T-cell (primary cell): ENCODE results near the gene CRYBG2. TPM values are rescaled to one million over a fixed set of nuclear protein-coding genes. Genes with fewer than 3 reads are reported as not detected.

Experiments
- ATAC-seq, 4 experiments: fragments of 200-7000 bp in 3 of 4; fragments of 150-1000 bp in 1 of 4; cut with Tn5 transposase; replicated peaks in 1 of 4; 1 replicate in 3 of 4; 2 replicates in 1 of 4; pipeline ENCODE4 v1.10.0; 2021; ENCODE audit warnings: moderate library complexity in 3 of 4, mild to moderate bottlenecking in 2 of 4, moderate number of reproducible peaks in 1 of 4
- CTCF ChIA-PET, 2 donors: fragments of 300-600 bp; sonication (Branson Sonifier 250); formaldehyde crosslinking; loops; one replicate each; lab custom pipeline; 2022; ENCODE audit warnings: antibody characterized with exemption in 2 of 2; lab: Charles Lee
- POLR2A ChIA-PET, 2 donors: fragments of 300-600 bp; sonication (Branson Sonifier 250); formaldehyde crosslinking; loops; one replicate each; lab custom pipeline; 2022; ENCODE audit warnings: antibody characterized with exemption in 2 of 2; lab: Charles Lee
- DNase-seq, 35 experiments: peaks; one replicate each; pipeline versions ENCODE4 v3.0.0 to v3.0.0-alpha.2; 2013 to 2023
- H3K27ac ChIP-seq: one replicate; pipeline ENCODE4 v1.5.1; 2013; ENCODE audit warnings: low read length
- H3K27me3 ChIP-seq, 2 experiments: replicated peaks in 1 of 2; 1 replicate in 1 of 2; 2 replicates in 1 of 2; pipeline versions ENCODE4 v1.6.1 to v1.7.0; 2013; ENCODE audit warnings: low read length in 1 of 2, mixed read lengths in 1 of 2; ENCODE audit not compliant: control insufficient read depth in 2 of 2, insufficient read depth in 2 of 2; ENCODE audit errors: extremely low read depth in 1 of 2
- H3K36me3 ChIP-seq, 2 donors: 1 replicate in 1 of 2; 2 replicates in 1 of 2; pipeline versions ENCODE4 v1.6.1 to v1.7.0; 2013; ENCODE audit warnings: low read length in 1 of 2; ENCODE audit not compliant: control insufficient read depth in 2 of 2, insufficient read depth in 1 of 2; ENCODE audit errors: extremely low read depth in 1 of 2
- H3K4me1 ChIP-seq, 2 experiments: 1 replicate in 1 of 2; 2 replicates in 1 of 2; pipeline versions ENCODE4 v1.6.1 to v1.7.0; 2013; ENCODE audit warnings: low read length in 2 of 2, mixed read lengths in 1 of 2; ENCODE audit not compliant: insufficient read depth in 2 of 2, control insufficient read depth in 1 of 2; ENCODE audit errors: extremely low read depth in 1 of 2
- H3K4me3 ChIP-seq, 2 donors: 1 replicate in 1 of 2; 2 replicates in 1 of 2; pipeline versions ENCODE4 v1.5.1 to v1.7.0; 2013; ENCODE audit warnings: mild to moderate bottlenecking in 2 of 2, low read length in 1 of 2, moderate library complexity in 1 of 2; ENCODE audit not compliant: control insufficient read depth in 1 of 2; ENCODE audit errors: extremely low read depth in 1 of 2
- H3K9me3 ChIP-seq: 2 replicates; pipeline ENCODE4 v1.7.0; 2013
- H3K27ac Mint-ChIP-seq, 2 donors: one replicate each; pipeline ENCODE4 v1.8.0; 2020 to 2021; ENCODE audit warnings: mild to moderate bottlenecking in 2 of 2, mixed read lengths in 2 of 2
- H3K27me3 Mint-ChIP-seq, 2 donors: one replicate each; pipeline ENCODE4 v1.8.0; 2021 to 2022; ENCODE audit warnings: mixed read lengths in 2 of 2
- H3K36me3 Mint-ChIP-seq: one replicate; pipeline ENCODE4 v1.8.0; 2021; ENCODE audit warnings: mixed read lengths
- H3K4me1 Mint-ChIP-seq, 3 donors: one replicate each; pipeline ENCODE4 v1.8.0; 2020 to 2022; ENCODE audit warnings: mixed read lengths in 3 of 3, mild to moderate bottlenecking in 1 of 3
- H3K4me3 Mint-ChIP-seq, 3 donors: one replicate each; pipeline ENCODE4 v1.8.0; 2020 to 2022; ENCODE audit warnings: mild to moderate bottlenecking in 3 of 3, mixed read lengths in 3 of 3, moderate library complexity in 3 of 3
- H3K9me3 Mint-ChIP-seq, 3 donors: one replicate each; pipeline ENCODE4 v1.8.0; 2020 to 2022; ENCODE audit warnings: mixed read lengths in 3 of 3
- WGBS: methylation state at CpG from one replicate; pipeline ENCODE4 v1.1.5; 2013; ENCODE audit warnings: missing lambda C conversion rate; ENCODE audit not compliant: insufficient coverage; 5-methylcytosine and 5-hydroxymethylcytosine counted together
- total RNA-seq, 35 experiments: library from RNA in 6 of 35; stranded (reverse) in 6 of 35; fragments of 120-200 nt in 1 of 35; gene quantifications; one replicate each; pipeline versions ENCODE4 v1.2.1 to v1.2.4 and lab custom pipeline; 2013 to 2026

Gene CRYBG2
- total RNA-seq, 5 donors from 2014 or later (not counting 1 experiment from before 2014, with no cell fraction given), result 3.0 to 7.3 (median 5.1) TPM

GRCh38 chr1:26322042-26322331 lies 31.9 kb downstream of the CRYBG2 start:
- CTCF ChIA-PET, result interaction anchor here (0.5 to 2.9 kb wide), 27 partner anchors 14 to 493 kb away, joined by 3 to 23 read pairs (median 5); partner anchors contain the start of genes CEP85 (in 2 of the 2), SH3BGRL3 (in 2 of the 2) and ZNF593 (in 1 of the 2)
- POLR2A ChIA-PET, result interaction anchor here in 1 of 2 donors (0.6 kb wide), 1 partner anchor 14 kb away, joined by 4 read pairs; no protein-coding TSS in a partner anchor
- peaks cover 40% of the 10 kb centered on the region for H3K36me3 Mint-ChIP-seq
- 84% methylated on average over 6 of the region's 10 CpGs for WGBS
- H3K4me1 ChIP-seq, result peaks cover 21 to 46% of the 10 kb centered on the region in 2 experiments
- no peak for ATAC-seq
- no peak overlapping the region for H3K4me3 ChIP-seq
- no peaks in the 10 kb centered on the region for H3K27me3 ChIP-seq
- no peak for DNase-seq
- no peaks in the 10 kb centered on the region for H3K27me3 Mint-ChIP-seq
- peak overlapping the region; percentile 2 for H3K27ac ChIP-seq
- H3K36me3 ChIP-seq, result peaks cover 9 to 46% of the 10 kb centered on the region in 2 donors
- no peaks in the 10 kb centered on the region for H3K9me3 ChIP-seq
- no peaks in the 10 kb centered on the region for H3K9me3 Mint-ChIP-seq
- H3K27ac Mint-ChIP-seq, result peak overlapping the region in 1 of 2 donors; percentile 95
- H3K4me1 Mint-ChIP-seq, result peaks cover 43 to 56% (median 53%) of the 10 kb centered on the region in 3 donors
- H3K4me3 Mint-ChIP-seq, result peak overlapping the region in 1 of 3 donors; percentile 99

DNA sequence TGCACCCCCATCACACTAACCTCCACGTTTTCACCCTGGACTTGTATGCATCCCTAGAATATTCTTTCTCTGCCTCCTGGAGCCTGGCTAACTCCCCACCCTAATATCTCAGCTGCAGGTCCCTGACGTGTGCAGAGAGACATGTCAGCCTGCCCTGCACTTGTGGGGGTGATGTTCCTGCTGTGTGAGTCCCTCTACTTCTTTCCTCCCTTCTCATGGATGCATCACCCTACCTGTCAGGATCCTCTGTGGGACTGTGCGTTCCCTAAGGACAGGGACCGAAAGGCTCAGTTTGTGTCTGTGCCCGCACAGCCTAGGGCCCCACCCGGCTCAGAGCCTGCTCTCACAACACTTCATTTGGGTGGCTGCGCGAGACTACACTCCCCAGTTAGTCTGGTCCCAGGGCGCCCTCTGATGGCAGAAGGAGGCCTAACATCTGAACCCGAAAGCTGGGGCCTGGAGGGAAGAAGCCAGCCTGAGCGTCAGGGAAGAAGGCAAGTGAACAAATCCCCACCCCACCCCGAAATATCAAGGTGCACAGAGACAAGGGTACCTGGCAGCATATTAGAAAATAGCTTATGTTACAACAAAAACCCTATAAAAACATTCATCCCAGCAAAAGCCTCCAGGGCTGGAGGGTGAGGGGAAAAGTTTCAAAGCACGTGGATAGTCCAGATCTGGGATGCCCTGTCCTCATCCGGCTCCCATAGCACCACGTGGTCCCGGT lies 32.5 kb downstream of the CRYBG2 start:
- H3K9me3 ChIP-seq, result no peaks in the 10 kb centered on the region
- Mint-ChIP-seq H3K27ac (peak overlapping the region; percentile 95 to 99), H3K4me1 (peaks cover 48 to 60% (median 58%) of the 10 kb centered on the region in 3 donors), H3K9me3 (no peaks in the 10 kb centered on the region), H3K36me3 (peaks cover 40% of the 10 kb centered on the region), H3K4me3 (peak overlapping the region; percentile 88 to 99 (median 99)), H3K27me3 (no peaks in the 10 kb centered on the region)
- ATAC-seq (peak; percentile 66 to 78 (median 75)), DNase-seq (peak; percentile 81 to 98 (median 93))
- 0% methylated on average over 6 of the region's 16 CpGs for WGBS
- peak overlapping the region; percentile 44 for H3K27ac ChIP-seq
- H3K4me3 ChIP-seq, result peak overlapping the region; percentile 41 to 89
- H3K27me3 ChIP-seq, result no peaks in the 10 kb centered on the region
- peaks cover 26 to 51% of the 10 kb centered on the region in 2 experiments for H3K4me1 ChIP-seq
- H3K36me3 ChIP-seq, result peaks cover 9 to 46% of the 10 kb centered on the region in 2 donors
- POLR2A ChIA-PET, result interaction anchor here in 1 of 2 donors (0.6 kb wide), 1 partner anchor 218 kb away, joined by 8 read pairs; no protein-coding TSS in a partner anchor
- CTCF ChIA-PET, result interaction anchor here (0.6 to 2.9 kb wide), 29 partner anchors 13 to 193 kb away, joined by 3 to 23 read pairs (median 5); partner anchors contain the start of genes CEP85 (in 2 of the 2), SH3BGRL3 (in 2 of the 2) and ZNF593 (in 1 of the 2)

GRCh38 chr1:26320896-26321295 lies 33.0 kb downstream of the CRYBG2 start:
- H3K36me3 Mint-ChIP-seq, result peaks cover 40% of the 10 kb centered on the region
- H3K9me3 ChIP-seq, result no peaks in the 10 kb centered on the region
- CTCF ChIA-PET, result interaction anchor here (0.6 to 2.9 kb wide), 15 partner anchors 32 to 96 kb away, joined by 3 to 23 read pairs (median 7); partner anchors contain the start of genes SH3BGRL3 (in 2 of the 2) and CEP85 (in 1 of the 2)
- no peaks in the 10 kb centered on the region for H3K9me3 Mint-ChIP-seq
- ATAC-seq (peak in 3 of 4 experiments; percentile 5 to 17 (median 7)), DNase-seq (peak in 2 of 35 experiments; percentile 13 to 27)
- peak overlapping the region; percentile 44 for H3K27ac ChIP-seq
- H3K4me3 ChIP-seq, result peak overlapping the region; percentile 41 to 89
- peak overlapping the region; percentile 95 to 99 for H3K27ac Mint-ChIP-seq
- peak overlapping the region; percentile 88 to 99 (median 99) for H3K4me3 Mint-ChIP-seq
- 0% methylated on average over 1 of the region's 2 CpGs for WGBS
- H3K27me3 Mint-ChIP-seq, result no peaks in the 10 kb centered on the region
- peaks cover 9 to 46% of the 10 kb centered on the region in 2 donors for H3K36me3 ChIP-seq
- no peaks in the 10 kb centered on the region for H3K27me3 ChIP-seq
- peaks cover 31 to 57% of the 10 kb centered on the region in 2 experiments for H3K4me1 ChIP-seq
- POLR2A ChIA-PET, result interaction anchor here in 1 of 2 donors (0.6 kb wide), 1 partner anchor 218 kb away, joined by 8 read pairs; no protein-coding TSS in a partner anchor
- H3K4me1 Mint-ChIP-seq, result peaks cover 54 to 66% (median 64%) of the 10 kb centered on the region in 3 donors

- no peaks in the 10 kb centered on the region for H3K9me3 ChIP-seq
- peak overlapping the region; percentile 25 for H3K27ac ChIP-seq
- peak overlapping the region; percentile 90 to 92 for H3K27ac Mint-ChIP-seq
- peak in 3 of 35 experiments; percentile 26 to 30 (median 27) for DNase-seq
- no peak for ATAC-seq
- peak overlapping the region; percentile 89 to 96 for H3K4me3 ChIP-seq
- POLR2A ChIA-PET, result interaction anchor here (0.6 to 1.5 kb wide), 11 partner anchors 10 to 305 kb away, joined by 3 to 10 read pairs (median 3); partner anchors contain the start of gene UBXN11 (in 1 of the 2)
- 2% methylated on average over 4 of the region's 9 CpGs for WGBS
- no peaks in the 10 kb centered on the region for H3K9me3 Mint-ChIP-seq
- peaks cover 36% of the 10 kb centered on the region for H3K36me3 Mint-ChIP-seq
- H3K4me3 Mint-ChIP-seq, result peak overlapping the region; percentile 88 to 99 (median 99)
- H3K4me1 ChIP-seq, result peaks cover 47 to 80% of the 10 kb centered on the region in 2 experiments
- H3K36me3 ChIP-seq, result peaks cover 4 to 35% of the 10 kb centered on the region in 2 donors
- peaks cover 73 to 84% (median 80%) of the 10 kb centered on the region in 3 donors for H3K4me1 Mint-ChIP-seq
- CTCF ChIA-PET, result interaction anchor here (0.5 to 3.5 kb wide), 16 partner anchors 11 to 148 kb away, joined by 3 to 21 read pairs (median 5); partner anchors contain the start of genes CEP85 (in 1 of the 2), UBXN11 (in 1 of the 2) and ZNF593 (in 1 of the 2)
- no peaks in the 10 kb centered on the region for H3K27me3 Mint-ChIP-seq
- no peaks in the 10 kb centered on the region for H3K27me3 ChIP-seq
Measured at GRCh38 chr1:26318338-26319064, 35.4 kb downstream of the CRYBG2 start.

DNA sequence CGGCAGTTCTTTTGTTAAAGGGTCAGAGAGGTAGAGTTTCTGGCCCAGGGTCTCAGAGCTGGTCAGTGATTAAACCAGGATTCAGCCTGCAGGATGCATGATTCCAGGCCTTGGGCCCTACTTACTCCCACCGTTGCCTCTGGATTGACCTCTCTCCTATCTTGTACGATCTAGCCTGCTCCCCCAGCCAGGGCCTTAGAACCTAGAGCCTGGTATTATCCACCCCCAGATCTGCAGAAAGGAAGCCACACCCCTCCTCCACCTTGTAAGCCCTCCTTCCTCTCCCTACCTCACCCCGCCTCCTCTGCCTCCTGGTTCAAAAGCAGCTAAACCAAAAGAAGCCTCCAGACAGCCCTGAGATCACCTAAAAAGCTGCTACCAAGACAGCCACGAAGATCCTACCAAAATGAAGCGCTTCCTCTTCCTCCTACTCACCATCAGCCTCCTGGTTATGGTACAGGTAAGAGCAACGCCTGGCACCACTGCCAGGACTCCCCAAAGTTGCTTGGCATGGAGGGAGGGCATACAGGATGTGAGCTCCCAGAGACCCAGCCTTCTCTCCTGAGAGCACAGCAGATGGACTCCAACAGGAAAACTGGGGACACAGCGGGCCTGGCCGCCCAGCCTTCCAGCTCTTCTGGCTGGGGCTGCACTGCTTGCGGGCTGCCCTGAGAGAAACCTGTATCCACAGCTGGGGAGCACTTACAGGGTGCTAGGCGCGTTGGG lies 36.2 kb downstream of the CRYBG2 start, which contains the start of gene CD52:
TSS of gene CD52 (plus strand) at position 347 of the 726 bp plus-strand sequence. CDS start at position 407, 60 bp downstream.
- H3K9me3 Mint-ChIP-seq, result no peaks in the 10 kb centered on the region
- H3K27ac Mint-ChIP-seq, result peak within 1 kb of the TSS; percentile 90 to 92
- Histone ChIP-seq H3K36me3 (peaks cover 4 to 28% of the 10 kb centered on the region in 2 donors), H3K4me1 (peaks cover 47 to 79% of the 10 kb centered on the region in 2 experiments), H3K27ac (peak within 1 kb of the TSS; percentile 25), H3K9me3 (no peaks in the 10 kb centered on the region), H3K4me3 (peak within 1 kb of the TSS; percentile 89 to 96), H3K27me3 (no peaks in the 10 kb centered on the region)
- H3K4me3 Mint-ChIP-seq, result peak within 1 kb of the TSS; percentile 88 to 99 (median 99)
- DNase-seq (peak; percentile 46 to 84 (median 74)), ATAC-seq (peak; percentile 79 to 82 (median 80))
- peaks cover 71 to 82% (median 79%) of the 10 kb centered on the region in 3 donors for H3K4me1 Mint-ChIP-seq
- H3K36me3 Mint-ChIP-seq, result peaks cover 32% of the 10 kb centered on the region
- ChIA-PET CTCF (interaction anchor here (0.6 to 3.5 kb wide), 12 partner anchors 11 to 148 kb away, joined by 3 to 21 read pairs (median 4); partner anchors contain the start of genes UBXN11 (in 1 of the 2) and ZNF593 (in 1 of the 2)), POLR2A (interaction anchor here (0.5 to 1.5 kb wide), 11 partner anchors 10 to 306 kb away, joined by 3 to 5 read pairs (median 3); partner anchors contain the start of gene UBXN11 (in 1 of the 2))
- 3% methylated on average over 9 of the region's 12 CpGs for WGBS
- H3K27me3 Mint-ChIP-seq, result no peaks in the 10 kb centered on the region
